Heart left ventricle (tissue), 16 donors: ENCODE results near the gene FGF2. TPM values are rescaled to one million over a fixed set of nuclear protein-coding genes. Genes with fewer than 3 reads are reported as not detected.
A peak's percentile ranks its signal among the peaks of the same experiment; 100 is the strongest.

Source experiments
- ATAC-seq, 4 donors: fragments of 200-7000 bp; cut with Tn5 transposase; one replicate each; pipeline ENCODE4 v1.9.1; 2020 to 2022; ENCODE audit warnings: moderate library complexity in 4 of 4, mild to moderate bottlenecking in 3 of 4, moderate number of reproducible peaks in 1 of 4
- DNase-seq, 5 donors: peaks; one replicate each; pipeline ENCODE4 v3.0.0-alpha.2; 2020
- H3K27ac ChIP-seq, 12 donors: fragments of 200-600 bp; sonication (generic) in 4 of 12; one replicate each; pipeline versions ENCODE4 v1.5.0 to v1.8.0; 2016 to 2022; ENCODE audit warnings: mild to moderate bottlenecking in 2 of 12
- H3K27me3 ChIP-seq, 9 donors: fragments of 200-600 bp; sonication (generic) in 2 of 9; one replicate each; pipeline versions ENCODE4 v1.5.1 to v1.8.0; 2016 to 2022; ENCODE audit warnings: mild to moderate bottlenecking in 3 of 9
- H3K36me3 ChIP-seq, 9 donors: fragments of 200-600 bp; sonication (generic) in 2 of 9; one replicate each; pipeline versions ENCODE4 v1.5.0 to v1.8.0; 2018 to 2022; ENCODE audit warnings: mild to moderate bottlenecking in 2 of 9
- H3K4me1 ChIP-seq, 12 donors: fragments of 200-600 bp; sonication (generic) in 4 of 12; one replicate each; pipeline versions ENCODE4 v1.5.0 to v1.8.0; 2016 to 2022; ENCODE audit warnings: mild to moderate bottlenecking in 3 of 12
- H3K4me3 ChIP-seq, 12 donors: fragments of 200-600 bp; sonication (generic) in 4 of 12; one replicate each; pipeline versions ENCODE4 v1.5.0 to v1.8.0; 2017 to 2022; ENCODE audit warnings: mild to moderate bottlenecking in 9 of 12, moderate library complexity in 4 of 12
- H3K9me3 ChIP-seq, 12 donors: fragments of 200-600 bp; sonication (generic) in 4 of 12; one replicate each; pipeline versions ENCODE4 v1.5.0 to v1.8.0; 2016 to 2022; ENCODE audit warnings: mild to moderate bottlenecking in 1 of 12
- POLR2A ChIP-seq, 2 donors: fragments of 450-650 bp; IDR thresholded peaks; one replicate each; pipeline ENCODE4 v1.6.1; 2017; ENCODE audit warnings: antibody characterized with exemption in 2 of 2, mild to moderate bottlenecking in 2 of 2, moderate library complexity in 2 of 2
- WGBS, 4 donors: extraction: QIAGEN DNeasy Blood & Tissue Kit in 2 of 4; methylation state at CpG; one replicate each; pipeline versions ENCODE4 v1.1.5 to v1.1.7; 2013 to 2018; 5-methylcytosine and 5-hydroxymethylcytosine counted together
- intact Hi-C, 10 donors: fragments of 100-400 bp; cut with DNase I; formaldehyde crosslinking; loops; one replicate each; pipeline versions ENCODE4 v1.11.1 to v1.14.2; 2022
- polyA plus RNA-seq, 2 donors: library from polyadenylated mRNA; stranded (reverse); fragments of 200-250 nt; gene quantifications; one replicate each; pipeline ENCODE4 v1.2.3, GENCODE V29; 2013
- total RNA-seq, 9 donors: library from RNA; depleted of rRNA in 2 of 9; stranded (reverse); fragments of >200 nt in 2 of 9; fragmentation: NEBNext Ultra II Directional in 3 of 9; extraction: Animal tissue kit (Norgen Biotek cat#: 25700) in 3 of 9; gene quantifications; one replicate each; pipeline versions ENCODE4 v1.1.0 to v1.2.4, GENCODE V29; 2016 to 2023
- TF ChIP-seq, protein P1 (sequence below), 12 donors: fragments of 200-600 bp; sonication (generic) in 4 of 12; IDR thresholded peaks; one replicate each; pipeline versions ENCODE4 v1.5.0 to v1.8.0; 2018 to 2022; ENCODE audit warnings: antibody characterized with exemption in 12 of 12, mild to moderate bottlenecking in 5 of 12
- donor health status: ischemic (EF 13 %, LVEDD 7.1; RV severe dilation, severe dysfunction).
- donor health status: healthy with polysubstance abuse.
- donor health status: DM: no; HTN: yes; CAD: no.
- donor health status: DM: no; HTN: no; CAD: no.
- donor health status: ischemic (EF 25% LVEDD 6.9; RV normal size, moderate dysfunction).
- donor health status: ischemic (EF 25% LVEDD 5.7; RV mildly dilated, moderate dysfunction).
- donor health status: healthy.
- donor health status: DM: yes; HTN: yes; CAD: no.
- donor health status: ischemic (EF 35%, LVEDD 5.7; RV mildly dilated, moderate dysfunction).
- donor health status: nonischemic (EF 11% LVEDD 7.7; RV severe dilation, severe dysfunction).
- donor health status: DM: yes; HTN: yes; CAD: no.
- donor health status: PGD.
- donor health status: ischemic (EF 29% LVEDD 5.4; RV normal size, mild dysfunction).
- donor health status: nonischemic (EF 23%, LVEDD 6.1; RV moderate dilation, normal function).

Gene FGF2
- total and polyA plus RNA-seq, 11 donors, result 2.2 to 14.4 (median 5.9) TPM

DNA sequence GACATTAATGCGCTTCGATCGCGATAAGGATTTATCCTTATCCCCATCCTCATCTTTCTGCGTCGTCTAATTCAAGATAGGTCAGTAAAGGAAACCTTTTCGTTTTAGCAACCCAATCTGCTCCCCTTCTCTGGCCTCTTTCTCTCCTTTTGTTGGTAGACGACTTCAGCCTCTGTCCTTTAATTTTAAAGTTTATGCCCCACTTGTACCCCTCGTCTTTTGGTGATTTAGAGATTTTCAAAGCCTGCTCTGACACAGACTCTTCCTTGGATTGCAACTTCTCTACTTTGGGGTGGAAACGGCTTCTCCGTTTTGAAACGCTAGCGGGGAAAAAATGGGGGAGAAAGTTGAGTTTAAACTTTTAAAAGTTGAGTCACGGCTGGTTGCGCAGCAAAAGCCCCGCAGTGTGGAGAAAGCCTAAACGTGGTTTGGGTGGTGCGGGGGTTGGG is 528 bp upstream of the FGF2 start:
- DNase-seq, result no peak
- WGBS, 4 donors, result 36 to 51% (median 41%) methylated on average over 17 to 18 of the region's 18 CpGs
- H3K36me3 ChIP-seq, result no peaks in the 10 kb centered on the region
- H3K27ac ChIP-seq, result peak overlapping the region; percentile 43 to 93 (median 78)
- intact Hi-C loops, result loop anchor here in 8 of 10 donors (2.0 to 10.0 kb wide), 10 partner anchors 61 to 99 kb away; partner anchors contain the start of gene NUDT6 (in 3 of the 8)
- TF ChIP-seq POLR2A (IDR thresholded peaks at IDR 0.05), result no peak
- TF ChIP-seq, protein P1, sequence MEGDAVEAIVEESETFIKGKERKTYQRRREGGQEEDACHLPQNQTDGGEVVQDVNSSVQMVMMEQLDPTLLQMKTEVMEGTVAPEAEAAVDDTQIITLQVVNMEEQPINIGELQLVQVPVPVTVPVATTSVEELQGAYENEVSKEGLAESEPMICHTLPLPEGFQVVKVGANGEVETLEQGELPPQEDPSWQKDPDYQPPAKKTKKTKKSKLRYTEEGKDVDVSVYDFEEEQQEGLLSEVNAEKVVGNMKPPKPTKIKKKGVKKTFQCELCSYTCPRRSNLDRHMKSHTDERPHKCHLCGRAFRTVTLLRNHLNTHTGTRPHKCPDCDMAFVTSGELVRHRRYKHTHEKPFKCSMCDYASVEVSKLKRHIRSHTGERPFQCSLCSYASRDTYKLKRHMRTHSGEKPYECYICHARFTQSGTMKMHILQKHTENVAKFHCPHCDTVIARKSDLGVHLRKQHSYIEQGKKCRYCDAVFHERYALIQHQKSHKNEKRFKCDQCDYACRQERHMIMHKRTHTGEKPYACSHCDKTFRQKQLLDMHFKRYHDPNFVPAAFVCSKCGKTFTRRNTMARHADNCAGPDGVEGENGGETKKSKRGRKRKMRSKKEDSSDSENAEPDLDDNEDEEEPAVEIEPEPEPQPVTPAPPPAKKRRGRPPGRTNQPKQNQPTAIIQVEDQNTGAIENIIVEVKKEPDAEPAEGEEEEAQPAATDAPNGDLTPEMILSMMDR (IDR thresholded peaks at IDR 0.05), result no peak
- peaks cover 0 to 14% (median 0%) of the 10 kb centered on the region in 12 donors for H3K4me1 ChIP-seq
- H3K9me3 ChIP-seq, result no peaks in the 10 kb centered on the region
- ATAC-seq, result no peak
- H3K4me3 ChIP-seq, result peak overlapping the region; percentile 66 to 86 (median 80)
- peaks cover 0 to 38% (median 0%) of the 10 kb centered on the region in 9 donors for H3K27me3 ChIP-seq

DNA sequence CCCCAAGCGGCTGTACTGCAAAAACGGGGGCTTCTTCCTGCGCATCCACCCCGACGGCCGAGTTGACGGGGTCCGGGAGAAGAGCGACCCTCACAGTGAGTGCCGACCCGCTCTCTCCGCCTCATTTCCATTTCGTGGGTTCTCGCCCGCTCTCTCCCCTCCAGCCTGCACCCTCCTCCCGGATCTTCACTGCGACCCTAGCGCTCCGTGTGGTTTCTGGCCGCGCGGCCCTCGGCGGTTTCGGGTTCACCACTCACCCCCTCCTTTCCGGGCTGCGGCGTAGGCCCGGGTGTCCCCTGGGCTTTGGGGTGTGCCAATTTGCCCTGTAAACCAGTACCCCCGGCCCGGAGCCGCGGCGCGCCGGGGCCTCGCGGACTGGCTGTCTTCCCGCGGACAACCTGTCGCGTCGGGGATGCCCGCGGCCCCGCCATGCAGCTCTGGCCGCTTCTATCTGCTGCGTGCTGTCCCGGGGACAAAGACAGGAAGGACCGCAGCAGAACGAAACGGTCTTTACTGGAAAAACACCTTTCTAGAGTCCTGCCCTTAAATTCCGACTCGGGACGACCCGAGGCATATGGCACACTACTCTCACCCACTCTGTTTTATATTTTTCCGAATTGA is 737 bp downstream of the FGF2 start:
- TF ChIP-seq, protein P1 (IDR thresholded peaks at IDR 0.05), result peak in 2 of 12 donors; percentile 8 to 10
- peak in 1 of 2 donors; percentile 6 for TF ChIP-seq POLR2A (IDR thresholded peaks at IDR 0.05)
- peak overlapping the region; percentile 68 to 93 (median 80) for H3K27ac ChIP-seq
- no peaks in the 10 kb centered on the region for H3K9me3 ChIP-seq
- intact Hi-C loops, result loop anchor here in 8 of 10 donors (2.0 to 10.0 kb wide), 10 partner anchors 63 to 97 kb away; partner anchors contain the start of gene NUDT6 (in 3 of the 8)
- no peaks in the 10 kb centered on the region for H3K36me3 ChIP-seq
- H3K4me1 ChIP-seq, result peaks cover 0 to 14% (median 0%) of the 10 kb centered on the region in 12 donors
- ATAC-seq, result peak; percentile 43 to 70 (median 68)
- peaks cover 0 to 38% (median 0%) of the 10 kb centered on the region in 9 donors for H3K27me3 ChIP-seq
- peak; percentile 34 to 73 (median 47) for DNase-seq
- H3K4me3 ChIP-seq, result peak overlapping the region; percentile 66 to 86 (median 80)
- 0 to 1% (median 1%) methylated on average over 34 to 57 of the region's 57 CpGs for WGBS, 4 donors

DNA sequence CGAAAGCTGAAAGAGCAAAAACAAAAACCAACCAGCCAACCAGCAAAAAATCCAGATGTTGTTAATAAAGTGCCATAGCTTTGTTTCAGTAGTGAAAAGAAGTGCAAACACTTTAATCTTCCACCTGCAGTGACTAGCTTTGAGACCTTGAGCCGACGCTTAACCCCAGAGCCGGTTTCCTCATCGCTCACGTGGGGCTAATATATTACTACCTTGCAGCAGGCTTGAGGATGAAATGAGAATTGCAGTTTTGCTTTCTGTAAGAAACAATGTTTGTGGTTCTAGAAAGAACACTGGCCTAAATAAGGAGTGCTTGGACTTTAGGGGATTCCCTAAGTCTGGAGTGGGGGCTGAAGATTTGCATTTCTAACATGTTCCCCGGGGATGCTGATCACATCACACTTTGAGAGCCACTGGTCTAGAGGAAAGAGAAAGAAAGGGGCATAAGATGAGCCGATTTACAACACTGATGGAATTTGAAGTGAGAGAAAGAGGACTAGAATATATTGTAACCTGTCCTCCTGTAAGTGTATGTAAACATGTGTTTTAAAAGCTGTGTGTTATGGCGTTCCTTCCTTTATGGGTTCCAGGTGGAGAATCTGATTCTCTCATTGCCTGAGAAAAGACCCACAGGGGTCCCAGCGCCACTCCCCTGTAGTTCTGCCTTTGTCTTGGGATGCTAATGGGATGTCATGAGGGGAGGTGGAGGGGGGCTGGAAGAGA is 1.4 kb downstream of the FGF2 start:
- no peaks in the 10 kb centered on the region for H3K36me3 ChIP-seq
- TF ChIP-seq, protein P1 (IDR thresholded peaks at IDR 0.05), result peak in 2 of 12 donors; percentile 5 to 7
- TF ChIP-seq POLR2A (IDR thresholded peaks at IDR 0.05), result no peak
- peak overlapping the region; percentile 66 to 86 (median 80) for H3K4me3 ChIP-seq
- intact Hi-C loops, result loop anchor here in 8 of 10 donors (2.0 to 10.0 kb wide), 10 partner anchors 63 to 97 kb away; partner anchors contain the start of gene NUDT6 (in 3 of the 8)
- no peak for DNase-seq
- H3K27ac ChIP-seq, result peak overlapping the region; percentile 68 to 93 (median 80)
- H3K4me1 ChIP-seq, result peaks cover 0 to 14% (median 0%) of the 10 kb centered on the region in 12 donors
- no peaks in the 10 kb centered on the region for H3K9me3 ChIP-seq
- H3K27me3 ChIP-seq, result peaks cover 0 to 38% (median 0%) of the 10 kb centered on the region in 9 donors
- peak; percentile 38 to 59 (median 52) for ATAC-seq
- 26 to 42% (median 31%) methylated on average over 10 of the region's 10 CpGs for WGBS, 4 donors
